Endothelial cell of umbilical vein (primary cell): ENCODE data around the gene BHLHA15. TPM values are rescaled to one million over a fixed set of nuclear protein-coding genes. Genes with fewer than 3 reads are reported as not detected.

Experiments used
- BruUV-seq: library from RNA; stranded (reverse); fragments of 400-500 nt; replicated peaks from 2 replicates; lab custom pipeline; 2021; lab: Mats Ljungman, UMichigan
- CTCF ChIA-PET: fragments of 300-600, 350-600 bp; sonication (Branson Sonifier 250); formaldehyde crosslinking; loops from one replicate; lab custom pipeline; 2021; ENCODE audit warnings: antibody characterized with exemption, inconsistent platforms; lab: Charles Lee
- POLR2A ChIA-PET: fragments of 300-600, 350-600 bp; sonication (Branson Sonifier 250); formaldehyde crosslinking; loops from one replicate; lab custom pipeline; 2021; ENCODE audit warnings: antibody characterized with exemption, inconsistent platforms; lab: Charles Lee
- DNase-seq: peaks from one replicate; pipeline ENCODE4 v3.0.0-alpha.2; 2011; ENCODE audit warnings: low read depth, low spot score
- FAIRE-seq: peaks from 2 replicates; lab custom pipeline; 2011; peaks lifted over from hg19 to GRCh38; lab: Jason Lieb, UNC
- H2AFZ ChIP-seq: 2 replicates; pipeline ENCODE4 v1.6.0; 2012; ENCODE audit warnings: low read depth, low read length, control low read depth, inconsistent platforms
- H3K27ac ChIP-seq: 2 replicates; pipeline ENCODE4 v1.5.1; 2011; ENCODE audit warnings: low read depth, mild to moderate bottlenecking, control low read depth, low read length, moderate library complexity; ENCODE audit not compliant: insufficient read depth
- H3K27me3 ChIP-seq, 2 experiments: 2 replicates each; pipeline versions ENCODE4 v1.6.0 to v1.6.1; 2011; ENCODE audit warnings: low read length in 2 of 2, mixed read lengths in 1 of 2; ENCODE audit not compliant: control insufficient read depth in 2 of 2, insufficient read depth in 2 of 2
- H3K36me3 ChIP-seq, 2 experiments: 2 replicates in 1 of 2; 3 replicates in 1 of 2; pipeline ENCODE4 v1.5.1; 2011; ENCODE audit warnings: low read length in 2 of 2, mild to moderate bottlenecking in 1 of 2, moderate library complexity in 1 of 2; ENCODE audit not compliant: control insufficient read depth in 2 of 2, insufficient read depth in 2 of 2; ENCODE audit errors: extremely low read depth in 1 of 2
- H3K4me1 ChIP-seq: 3 replicates; pipeline ENCODE4 v1.5.1; 2011; ENCODE audit warnings: mild to moderate bottlenecking, low read length; ENCODE audit not compliant: control insufficient read depth, insufficient read depth; ENCODE audit errors: extremely low read depth
- H3K4me2 ChIP-seq: 2 replicates; pipeline ENCODE4 v1.6.1; 2011; ENCODE audit warnings: low read length, control low read depth, mixed read lengths; ENCODE audit not compliant: insufficient read depth
- H3K4me3 ChIP-seq, 3 experiments: fragments of 200-600 bp in 1 of 3; sonication (generic), shearing (Covaris generic) in 1 of 3; replicated peaks in 1 of 3; 2 replicates each; pipeline ENCODE4 v1.5.1; 2011 to 2016; ENCODE audit warnings: control low read depth in 3 of 3, low read length in 3 of 3, mild to moderate bottlenecking in 2 of 3, inconsistent platforms in 1 of 3, low read depth in 1 of 3, moderate library complexity in 1 of 3; ENCODE audit not compliant: insufficient read depth in 1 of 3
- H3K79me2 ChIP-seq: 2 replicates; pipeline ENCODE4 v1.6.0; 2012; ENCODE audit warnings: low read length, inconsistent platforms; ENCODE audit not compliant: control insufficient read depth, insufficient read depth
- H3K9ac ChIP-seq: replicated peaks from 2 replicates; pipeline ENCODE3; 2011; ENCODE audit warnings: low read length, control low read depth; ENCODE audit not compliant: insufficient read depth; ENCODE audit errors: extremely low read depth
- H3K9me1 ChIP-seq: replicated peaks from 3 replicates; pipeline ENCODE4 v1.6.0; 2011; ENCODE audit warnings: mild to moderate bottlenecking, low read length; ENCODE audit not compliant: control insufficient read depth, insufficient read depth; ENCODE audit errors: extremely low read depth
- H3K9me3 ChIP-seq: replicated peaks from 2 replicates; pipeline ENCODE4 v1.5.1; 2012; ENCODE audit warnings: low read length, inconsistent platforms; ENCODE audit not compliant: control insufficient read depth, insufficient read depth
- H4K20me1 ChIP-seq: replicated peaks from 2 replicates; pipeline ENCODE3; 2011; ENCODE audit warnings: mild to moderate bottlenecking, low read length; ENCODE audit not compliant: control insufficient read depth, insufficient read depth; ENCODE audit errors: extremely low read depth
- CTCF ChIP-seq, 2 donors: IDR thresholded peaks; 1 replicate in 1 of 2; 2 replicates in 1 of 2; pipeline ENCODE4 v1.5.1; 2011; ENCODE audit warnings: low read length in 2 of 2, mild to moderate bottlenecking in 2 of 2, moderate library complexity in 2 of 2, control low read depth in 1 of 2, inconsistent platforms in 1 of 2, low read depth in 1 of 2; ENCODE audit not compliant: insufficient read depth in 1 of 2; ENCODE audit errors: extremely low read depth in 1 of 2
- EZH2 ChIP-seq: IDR thresholded peaks from 2 replicates; pipeline ENCODE4 v1.6.1; 2012; ENCODE audit warnings: borderline replicate concordance, low read depth, mild to moderate bottlenecking, moderate library complexity, low read length, inconsistent platforms; ENCODE audit not compliant: severe bottlenecking
- FOS ChIP-seq: IDR thresholded peaks from 2 replicates; pipeline ENCODE4 v1.6.1; 2011; ENCODE audit warnings: mild to moderate bottlenecking, low read length, moderate library complexity, borderline replicate concordance; ENCODE audit not compliant: insufficient read depth
- GATA2 ChIP-seq: IDR thresholded peaks from 2 replicates; pipeline ENCODE4 v1.7.0; 2011; ENCODE audit warnings: low read depth, mild to moderate bottlenecking, moderate library complexity, mixed read lengths, low read length; ENCODE audit not compliant: insufficient read length, insufficient read depth
- JUN ChIP-seq: IDR thresholded peaks from 2 replicates; pipeline ENCODE4 v1.6.1; 2011; ENCODE audit warnings: borderline replicate concordance, low read depth; ENCODE audit not compliant: insufficient read length, insufficient read depth
- MAX ChIP-seq: IDR thresholded peaks from 2 replicates; pipeline ENCODE4 v1.6.1; 2011; ENCODE audit not compliant: insufficient read depth, insufficient read length
- MYC ChIP-seq: IDR thresholded peaks from one replicate; pipeline ENCODE4 v1.6.1; 2011; ENCODE audit warnings: mild to moderate bottlenecking, low read depth, low read length
- POLR2A ChIP-seq: IDR thresholded peaks from 2 replicates; pipeline ENCODE4 v1.6.1; 2012; ENCODE audit warnings: low read depth, mild to moderate bottlenecking, control low read depth, low read length
- POLR2AphosphoS5 ChIP-seq: IDR thresholded peaks from 2 replicates; pipeline ENCODE4 v1.6.1; 2012; ENCODE audit warnings: low read depth, mild to moderate bottlenecking, control low read depth, low read length, moderate library complexity; ENCODE audit not compliant: insufficient read depth
- dilution Hi-C: fragments of 300-500 bp; cut with MboI; formaldehyde crosslinking; loops from one replicate; pipeline ENCODE4 v1.15.0; 2019; ENCODE audit warnings: low sequenced_read_pairs; ENCODE audit not compliant: extremely low pct_ligation_motif_present
- intact Hi-C: fragments of 100-400 bp; cut with micrococcal nuclease; formaldehyde crosslinking; loops from one replicate; pipeline ENCODE4 v1.10.0; 2022
- polyA plus RNA-seq, 4 experiments: library from polyadenylated mRNA; depleted of rRNA in 3 of 4; stranded (reverse) in 3 of 4; unstranded in 1 of 4; fragments of >200 nt; gene quantifications; 2 replicates each; pipeline versions ENCODE4 v1.2.1 to v1.2.3, GENCODE V29; 2011 to 2012; ENCODE audit warnings: missing spikeins in 1 of 4
- total RNA-seq: library from RNA; stranded (reverse); gene quantifications from 2 replicates; pipeline ENCODE4 v1.2.3, GENCODE V29; 2021

BHLHA15 gene
- total and polyA plus RNA-seq, 2 donors (not counting 3 experiments of a cell fraction or from before 2014, with no cell fraction given): 0.81 to 1.2 TPM

- Histone ChIP-seq H3K36me3 (peaks cover 2 to 23% of the 10 kb centered on the region in 2 experiments), H3K4me3 (no peak overlapping the region), H3K79me2 (no peaks in the 10 kb centered on the region), H2AFZ (no peak overlapping the region), H3K9me1 (no peaks in the 10 kb centered on the region), H3K27me3 (no peaks in the 10 kb centered on the region), H3K9ac (no peak overlapping the region), H3K27ac (no peak overlapping the region), H3K4me1 (no peaks in the 10 kb centered on the region), H4K20me1 (no peaks in the 10 kb centered on the region), H3K9me3 (no peaks in the 10 kb centered on the region), H3K4me2 (no peak overlapping the region)
- no peak for FAIRE-seq
- intact Hi-C loops: no loop called here
- DNase-seq: no peak
- no peak for TF ChIP-seq CTCF (IDR thresholded peaks at IDR 0.05; ENCODE audit: extremely low read depth in 1 of 2, insufficient read depth in 1 of 2, low read depth in 1 of 2, low read length in 2 of 2)
- no peak for TF ChIP-seq POLR2A
- TF ChIP-seq MAX: no peak
- TF ChIP-seq GATA2: no peak
- no peak for TF ChIP-seq MYC
- TF ChIP-seq POLR2AphosphoS5: no peak
- no peak for TF ChIP-seq JUN
- no peak for TF ChIP-seq EZH2
- no peak for TF ChIP-seq FOS
- dilution Hi-C loops: no loop called here
- CTCF ChIA-PET: no interaction called here
- POLR2A ChIA-PET: no interaction called here
- BruUV-seq: no TSS peak
Observed at GRCh38 chr7:98223898-98224700, 12.9 kb downstream of the BHLHA15 start.
